Suprapubic skin (tissue), 4 donors: ENCODE data around the gene RNF44. TPM values are rescaled to one million over a fixed set of nuclear protein-coding genes. Genes with fewer than 3 reads are reported as not detected.

Experiments used
- DNase-seq, 2 donors: peaks; one replicate each; pipeline ENCODE4 v3.0.0-alpha.2; 2019; ENCODE audit warnings: low spot score in 2 of 2
- H3K27ac ChIP-seq: fragments of 200-600 bp; sonication (generic); one replicate; pipeline ENCODE4 v1.5.1; 2019
- H3K27me3 ChIP-seq: fragments of 200-600 bp; sonication (generic); one replicate; pipeline ENCODE4 v1.5.1; 2019
- H3K36me3 ChIP-seq: fragments of 200-600 bp; sonication (generic); one replicate; pipeline ENCODE4 v1.5.1; 2019
- H3K4me1 ChIP-seq: fragments of 200-600 bp; sonication (generic); one replicate; pipeline ENCODE4 v1.5.1; 2019
- H3K4me3 ChIP-seq: fragments of 200-600 bp; sonication (generic); one replicate; pipeline ENCODE4 v1.5.1; 2019; ENCODE audit warnings: mild to moderate bottlenecking
- H3K9me3 ChIP-seq: fragments of 200-600 bp; sonication (generic); one replicate; pipeline ENCODE4 v1.5.1; 2019
- EP300 ChIP-seq: sonication (generic); formaldehyde crosslinking; IDR thresholded peaks from one replicate; pipeline ENCODE4 v1.6.1; 2017; ENCODE audit warnings: antibody characterized with exemption
- POLR2A ChIP-seq, 2 donors: fragments of 450-650 bp; IDR thresholded peaks; one replicate each; pipeline ENCODE4 v1.6.1; 2017; ENCODE audit warnings: antibody characterized with exemption in 2 of 2, mild to moderate bottlenecking in 2 of 2, moderate library complexity in 2 of 2
- POLR2AphosphoS5 ChIP-seq, 3 donors: sonication (generic); formaldehyde crosslinking; IDR thresholded peaks; one replicate each; pipeline ENCODE4 v1.6.1; 2017; ENCODE audit warnings: antibody characterized with exemption in 3 of 3
- WGBS: methylation state at CpG from one replicate; pipeline ENCODE4 v1.1.5; 2018; 5-methylcytosine and 5-hydroxymethylcytosine counted together
- total RNA-seq, 4 donors: library from RNA; depleted of rRNA; stranded (reverse); fragments of >200 nt; gene quantifications; one replicate each; pipeline ENCODE4 v1.1.0, GENCODE V29; 2016
- TF ChIP-seq, protein P1 (sequence below), 2 donors: fragments of 200-600 bp in 1 of 2; fragments of 450-650 bp in 1 of 2; sonication (generic) in 1 of 2; IDR thresholded peaks; one replicate each; pipeline ENCODE4 v1.5.1; 2016 to 2019; ENCODE audit warnings: antibody characterized with exemption in 2 of 2, mild to moderate bottlenecking in 1 of 2, moderate library complexity in 1 of 2

RNF44 gene
- total RNA-seq, 4 donors from 2014 or later: 36.9 to 65.9 (median 46.3) TPM

- peak overlapping the region; percentile 76 for H3K4me3 ChIP-seq
- DNase-seq: no peak
- TF ChIP-seq POLR2AphosphoS5 (IDR thresholded peaks at IDR 0.05) (no peak), EP300 (no peak)
- peaks cover 68% of the 10 kb centered on the region for H3K4me1 ChIP-seq
- no peaks in the 10 kb centered on the region for H3K9me3 ChIP-seq
- peak overlapping the region; percentile 95 for H3K27ac ChIP-seq
- no peaks in the 10 kb centered on the region for H3K27me3 ChIP-seq
- peaks cover 21% of the 10 kb centered on the region for H3K36me3 ChIP-seq
- 31% methylated on average over 11 of the region's 11 CpGs for WGBS
Measured at GRCh38 chr5:176535101-176535663, 2.0 kb downstream of the RNF44 start.

DNA sequence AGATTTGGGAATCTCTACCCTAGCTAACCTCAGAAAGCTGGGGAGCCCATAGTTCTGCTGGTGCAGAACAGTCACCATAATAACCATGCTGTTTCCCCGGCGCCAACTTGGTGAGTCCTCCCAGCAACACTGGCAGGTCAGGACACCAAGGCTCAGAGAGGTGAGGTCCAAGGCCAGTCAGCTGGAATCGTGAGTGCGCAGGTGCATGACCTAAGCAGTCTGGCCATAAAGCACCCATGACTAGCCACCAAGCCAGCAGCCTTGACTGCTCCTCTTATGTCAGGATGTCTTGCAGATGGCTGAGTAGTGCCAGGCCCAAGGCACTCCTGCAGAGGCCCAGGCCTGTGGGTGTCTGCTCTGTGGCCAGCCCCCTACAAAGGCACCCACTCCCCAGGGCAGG, 2.6 kb downstream of the RNF44 start:
- Histone ChIP-seq H3K4me3 (peak overlapping the region; percentile 76), H3K36me3 (peaks cover 25% of the 10 kb centered on the region), H3K27ac (peak overlapping the region; percentile 95), H3K9me3 (no peaks in the 10 kb centered on the region), H3K27me3 (no peaks in the 10 kb centered on the region), H3K4me1 (peaks cover 70% of the 10 kb centered on the region)
- DNase-seq: no peak
- TF ChIP-seq POLR2AphosphoS5 (IDR thresholded peaks at IDR 0.05) (no peak), EP300 (no peak)
- TF ChIP-seq, protein P1, sequence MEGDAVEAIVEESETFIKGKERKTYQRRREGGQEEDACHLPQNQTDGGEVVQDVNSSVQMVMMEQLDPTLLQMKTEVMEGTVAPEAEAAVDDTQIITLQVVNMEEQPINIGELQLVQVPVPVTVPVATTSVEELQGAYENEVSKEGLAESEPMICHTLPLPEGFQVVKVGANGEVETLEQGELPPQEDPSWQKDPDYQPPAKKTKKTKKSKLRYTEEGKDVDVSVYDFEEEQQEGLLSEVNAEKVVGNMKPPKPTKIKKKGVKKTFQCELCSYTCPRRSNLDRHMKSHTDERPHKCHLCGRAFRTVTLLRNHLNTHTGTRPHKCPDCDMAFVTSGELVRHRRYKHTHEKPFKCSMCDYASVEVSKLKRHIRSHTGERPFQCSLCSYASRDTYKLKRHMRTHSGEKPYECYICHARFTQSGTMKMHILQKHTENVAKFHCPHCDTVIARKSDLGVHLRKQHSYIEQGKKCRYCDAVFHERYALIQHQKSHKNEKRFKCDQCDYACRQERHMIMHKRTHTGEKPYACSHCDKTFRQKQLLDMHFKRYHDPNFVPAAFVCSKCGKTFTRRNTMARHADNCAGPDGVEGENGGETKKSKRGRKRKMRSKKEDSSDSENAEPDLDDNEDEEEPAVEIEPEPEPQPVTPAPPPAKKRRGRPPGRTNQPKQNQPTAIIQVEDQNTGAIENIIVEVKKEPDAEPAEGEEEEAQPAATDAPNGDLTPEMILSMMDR (IDR thresholded peaks at IDR 0.05): no peak
- WGBS: no CpG with 5 or more reads among the region's 4 CpGs

DNA sequence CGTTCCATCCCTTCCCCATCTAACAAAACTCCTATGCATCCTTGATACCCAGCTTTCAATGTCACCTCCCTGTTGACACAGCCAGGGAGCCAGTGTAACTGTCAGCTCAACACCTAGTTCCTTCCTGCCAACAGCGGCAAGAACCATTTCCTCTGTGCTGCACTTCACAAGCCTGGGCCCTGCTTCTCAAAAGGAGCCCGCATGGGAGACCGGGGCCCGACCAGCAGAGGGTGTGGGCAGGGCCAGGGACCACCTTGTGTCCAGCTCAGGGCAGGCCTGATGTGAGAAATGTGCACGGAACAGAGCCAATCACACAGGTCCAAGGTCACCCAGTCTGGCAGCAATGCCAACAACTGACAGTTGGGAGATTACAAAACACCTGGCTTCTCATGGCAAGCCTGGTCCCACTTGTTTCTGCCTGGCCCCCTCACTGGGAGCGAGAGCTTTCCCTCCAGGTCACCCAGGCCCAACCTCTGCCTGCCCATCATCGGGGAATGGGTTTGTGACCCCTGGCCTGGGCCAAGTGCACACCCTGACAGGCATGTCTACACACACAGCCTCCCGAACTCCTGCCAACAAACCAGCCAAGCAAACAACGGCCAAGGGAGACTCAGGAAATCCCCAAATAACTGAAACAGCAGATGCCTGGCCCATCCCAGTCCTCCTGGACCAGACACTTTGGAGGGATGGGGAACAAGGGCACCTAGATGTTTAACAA, 3.1 kb downstream of the RNF44 start:
- H3K4me3 ChIP-seq: peak overlapping the region; percentile 76
- peak overlapping the region; percentile 95 for H3K27ac ChIP-seq
- no peak for DNase-seq
- no peaks in the 10 kb centered on the region for H3K9me3 ChIP-seq
- no peak for TF ChIP-seq POLR2A (IDR thresholded peaks at IDR 0.05)
- TF ChIP-seq EP300: no peak
- TF ChIP-seq POLR2AphosphoS5 (IDR thresholded peaks at IDR 0.05): no peak
- TF ChIP-seq, protein P1 (IDR thresholded peaks at IDR 0.05): no peak
- H3K36me3 ChIP-seq: peaks cover 31% of the 10 kb centered on the region
- H3K4me1 ChIP-seq: peaks cover 74% of the 10 kb centered on the region
- 11% methylated on average over 6 of the region's 10 CpGs for WGBS
- H3K27me3 ChIP-seq: no peaks in the 10 kb centered on the region

DNA sequence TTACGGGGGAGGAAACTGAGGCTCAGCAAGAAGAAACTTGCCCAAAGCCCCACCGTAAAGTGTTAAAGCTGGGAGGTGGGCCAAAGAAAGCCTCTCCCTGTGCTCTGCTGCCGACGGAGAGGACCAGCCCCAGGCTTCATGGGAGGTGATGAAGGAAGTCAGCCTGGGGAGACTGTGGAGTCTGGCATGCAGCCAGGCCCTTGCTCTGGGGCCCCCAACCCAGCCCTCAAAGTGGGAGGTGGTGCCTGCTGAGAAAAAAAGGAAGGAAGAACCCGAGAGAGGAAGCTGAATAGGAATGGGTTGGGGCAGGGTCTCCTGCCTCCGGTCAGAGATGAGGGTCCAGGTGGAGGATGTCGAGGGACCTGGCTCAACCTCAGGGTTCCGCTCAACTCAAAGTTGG, 3.8 kb downstream of the RNF44 start:
- Histone ChIP-seq H3K27me3 (no peaks in the 10 kb centered on the region), H3K27ac (peak overlapping the region; percentile 95), H3K4me3 (peak overlapping the region; percentile 76), H3K36me3 (peaks cover 37% of the 10 kb centered on the region), H3K9me3 (no peaks in the 10 kb centered on the region), H3K4me1 (peaks cover 74% of the 10 kb centered on the region)
- no peak for TF ChIP-seq POLR2A (IDR thresholded peaks at IDR 0.05)
- no peak for TF ChIP-seq POLR2AphosphoS5 (IDR thresholded peaks at IDR 0.05)
- TF ChIP-seq, protein P1 (IDR thresholded peaks at IDR 0.05): no peak
- no peak for TF ChIP-seq EP300
- 21% methylated on average over 8 of the region's 8 CpGs for WGBS
- DNase-seq: no peak

DNA sequence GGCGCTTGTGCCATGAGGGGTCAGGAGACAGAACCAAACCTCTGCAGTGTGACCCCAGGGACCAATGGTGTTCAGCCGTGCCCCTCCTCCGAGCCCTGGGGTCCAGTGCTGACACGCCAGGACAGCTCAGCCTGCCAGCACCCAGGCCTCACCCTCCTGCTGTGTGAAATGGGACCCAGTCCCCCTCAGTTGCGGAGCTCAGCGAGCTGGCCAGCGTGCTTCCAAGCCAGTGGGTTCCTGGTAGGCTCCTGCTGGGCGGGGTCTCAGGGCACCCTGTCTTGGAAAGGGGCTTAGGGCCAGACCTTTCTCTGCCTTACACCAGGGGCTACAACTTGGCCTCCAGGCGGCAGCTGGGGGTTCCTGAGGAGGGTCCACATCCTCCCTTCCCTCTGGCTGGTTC, 4.4 kb downstream of the RNF44 start:
- 84% methylated on average over 7 of the region's 9 CpGs for WGBS
- Histone ChIP-seq H3K27me3 (no peaks in the 10 kb centered on the region), H3K4me1 (peaks cover 71% of the 10 kb centered on the region), H3K4me3 (no peak overlapping the region), H3K36me3 (peaks cover 43% of the 10 kb centered on the region), H3K27ac (no peak overlapping the region), H3K9me3 (no peaks in the 10 kb centered on the region)
- TF ChIP-seq POLR2AphosphoS5 (IDR thresholded peaks at IDR 0.05) (no peak), POLR2A (IDR thresholded peaks at IDR 0.05) (no peak)
- TF ChIP-seq, protein P1 (IDR thresholded peaks at IDR 0.05): no peak
- no peak for DNase-seq
